K562 (cell line): ENCODE results near the gene ARMC8. TPM values are rescaled to one million over a fixed set of nuclear protein-coding genes. Genes with fewer than 3 reads are reported as not detected.

ENCODE experiments used
- BACH1 ChIP-seq: fragments of 200-800 bp; sonication (Bioruptor generic); IDR thresholded peaks from 2 replicates; pipeline ENCODE4 v1.6.1; 2016; ENCODE audit warnings: missing genetic modification characterization, missing compliant biosample characterization
- CAMTA2 ChIP-seq: fragments of 250-450 bp; sonication (Bioruptor Pico); conservative IDR thresholded peaks from 2 replicates; pipeline ENCODE4 v1.5.1; 2022
- CBFA2T2 ChIP-seq: fragments of 450-650 bp; conservative IDR thresholded peaks from 2 replicates; pipeline ENCODE4 v1.6.1; 2017; ENCODE audit warnings: mild to moderate bottlenecking
- ELF2 ChIP-seq: fragments of 250-450 bp; sonication (Bioruptor Pico); IDR thresholded peaks from 2 replicates; pipeline ENCODE4 v1.5.0; 2021; ENCODE audit warnings: mild to moderate bottlenecking
- EZH2 ChIP-seq: IDR thresholded peaks from 2 replicates; pipeline ENCODE4 v1.6.1; 2012; ENCODE audit warnings: low read depth, mild to moderate bottlenecking, inconsistent platforms, low read length, borderline replicate concordance
- MTA3 ChIP-seq: fragments of 450-650 bp; formaldehyde crosslinking; IDR thresholded peaks from 2 replicates; pipeline ENCODE4 v1.6.1; 2017; ENCODE audit warnings: mild to moderate bottlenecking, borderline replicate concordance
- PML ChIP-seq: IDR thresholded peaks from 2 replicates; pipeline ENCODE4 v1.6.1; 2012; ENCODE audit warnings: low read length, inconsistent platforms
- POLR2G ChIP-seq: fragments of 200-400 bp; formaldehyde crosslinking; IDR thresholded peaks from 2 replicates; pipeline ENCODE4 v1.6.1; 2017; ENCODE audit warnings: low read depth, mild to moderate bottlenecking, antibody characterized with exemption, low read length, moderate library complexity
- SIRT6 ChIP-seq: IDR thresholded peaks from one replicate; pipeline ENCODE4 v1.6.1; 2012; ENCODE audit warnings: low read depth, mild to moderate bottlenecking, control low read depth, inconsistent platforms, low read length, moderate library complexity
- SP2 ChIP-seq: IDR thresholded peaks from 2 replicates; pipeline ENCODE4 v1.6.1; 2011; ENCODE audit warnings: mild to moderate bottlenecking, low read depth, low read length, moderate library complexity; ENCODE audit not compliant: poor library complexity, severe bottlenecking; ENCODE audit errors: extremely low read depth
- TBL1XR1 ChIP-seq, 2 experiments: IDR thresholded peaks; 2 replicates each; pipeline ENCODE4 v1.6.1; 2012; ENCODE audit warnings: improper control_type of control experiment in 2 of 2, low read length in 2 of 2, mild to moderate bottlenecking in 1 of 2
- XRCC3 ChIP-seq: fragments of 450-650 bp; IDR thresholded peaks from 2 replicates; pipeline ENCODE4 v1.6.1; 2017; ENCODE audit warnings: mild to moderate bottlenecking, moderate library complexity
- ZC3H8 ChIP-seq: fragments of 450-650 bp; IDR thresholded peaks from 2 replicates; pipeline ENCODE4 v1.6.1; 2017
- ZFP30 ChIP-seq: fragments of 250-450 bp; sonication (Bioruptor Pico); IDR thresholded peaks from 2 replicates; pipeline ENCODE4 v1.8.0; 2022; ENCODE audit warnings: moderate library complexity, mild to moderate bottlenecking, inconsistent platforms, borderline replicate concordance
- ZNF717 ChIP-seq: fragments of 250-450 bp; sonication (Bioruptor Pico); IDR thresholded peaks from 2 replicates; pipeline ENCODE4 v1.5.0; 2021
- ZNF76 ChIP-seq: fragments of 250-450 bp; sonication (Bioruptor Pico); IDR thresholded peaks from 2 replicates; pipeline ENCODE4 v1.4.0; 2020; ENCODE audit warnings: mild to moderate bottlenecking, moderate library complexity, borderline replicate concordance
- ZNF830 ChIP-seq: fragments of 250-450 bp; sonication (Bioruptor Pico); IDR thresholded peaks from 2 replicates; pipeline ENCODE4 v1.5.0; 2021; ENCODE audit warnings: mild to moderate bottlenecking
- polyA plus RNA-seq, 8 experiments: library from polyadenylated mRNA; depleted of rRNA in 4 of 8; stranded (reverse) in 5 of 8; unstranded in 3 of 8; fragments of >200 nt; fragmentation: Nextera tagmentation in 2 of 8; fragmentation: Illumina TruSeq in 1 of 8; extraction: Ambion mirVana in 2 of 8; extraction: Trizol in 1 of 8; gene quantifications; 2 replicates each; pipeline versions ENCODE4 v1.2.1 to v1.2.3, GENCODE V29; 2011 to 2014; ENCODE audit warnings: inconsistent platforms in 1 of 8, missing spikeins in 1 of 8
- total RNA-seq, 7 experiments: library from RNA; depleted of rRNA in 6 of 7; stranded (reverse); fragments of >200 nt in 6 of 7; fragmentation: Illumina TruSeq in 2 of 7; extraction: Trizol in 2 of 7; gene quantifications; 2 replicates each; pipeline versions ENCODE4 v1.2.1 to v1.2.3, GENCODE V29; 2011 to 2021; ENCODE audit warnings: low replicate concordance in 1 of 7
- TF ChIP-seq, protein P1 (sequence below): fragments of 450-650 bp; IDR thresholded peaks from 2 replicates; pipeline ENCODE4 v1.6.1; 2018; ENCODE audit not compliant: partially characterized antibody
- TF ChIP-seq, protein P2 (sequence below): fragments of 150-350 bp; conservative IDR thresholded peaks from 2 replicates; pipeline ENCODE4 v1.6.1; 2014; ENCODE audit warnings: low read length
- TF ChIP-seq, protein P3 (sequence below): sonication (generic); formaldehyde crosslinking; IDR thresholded peaks from 2 replicates; pipeline ENCODE4 v1.8.0; 2022; ENCODE audit warnings: mild to moderate bottlenecking, missing genetic modification reagents

ARMC8 gene
- total and polyA plus RNA-seq, 9 of the 15 experiments (the other 6 are each of a cell fraction or from before 2014, with no cell fraction given) = 22.4 to 76.1 (median 37.3) TPM

DNA sequence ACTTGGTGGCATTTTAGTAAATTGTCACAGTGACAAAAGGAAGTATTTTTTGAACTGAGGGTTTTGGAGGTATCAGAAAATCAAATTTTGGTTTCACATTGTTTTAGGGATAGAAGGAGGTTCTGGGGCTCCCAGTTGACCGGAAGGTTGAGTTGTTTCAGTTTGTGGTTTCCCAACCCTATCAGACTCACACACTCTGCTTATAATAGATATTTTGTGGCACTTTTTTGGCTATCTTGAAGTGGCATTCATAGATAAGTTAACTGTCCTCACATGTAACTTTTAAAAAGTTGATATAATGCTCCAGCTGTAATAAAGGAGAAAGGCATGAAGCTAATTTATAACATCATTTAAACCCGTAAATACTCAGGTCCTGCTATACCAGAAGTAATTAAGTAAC, 12.8 kb downstream of the ARMC8 start (continued):
- TF ChIP-seq POLR2G = no peak
- no peak for TF ChIP-seq ZNF717 (CRISPR knock-in tag)
- TF ChIP-seq CAMTA2 (CRISPR knock-in tag) = no peak
- TF ChIP-seq ELF2 (CRISPR knock-in tag) = no peak
- no peak for TF ChIP-seq XRCC3
- peak in 1 of 2 experiments; percentile 87; a peak in 2 of 4 replicates for TF ChIP-seq TBL1XR1 (IDR thresholded peaks at IDR 0.05; ENCODE audit: low read length in 2 of 2)
- TF ChIP-seq, protein P1, sequence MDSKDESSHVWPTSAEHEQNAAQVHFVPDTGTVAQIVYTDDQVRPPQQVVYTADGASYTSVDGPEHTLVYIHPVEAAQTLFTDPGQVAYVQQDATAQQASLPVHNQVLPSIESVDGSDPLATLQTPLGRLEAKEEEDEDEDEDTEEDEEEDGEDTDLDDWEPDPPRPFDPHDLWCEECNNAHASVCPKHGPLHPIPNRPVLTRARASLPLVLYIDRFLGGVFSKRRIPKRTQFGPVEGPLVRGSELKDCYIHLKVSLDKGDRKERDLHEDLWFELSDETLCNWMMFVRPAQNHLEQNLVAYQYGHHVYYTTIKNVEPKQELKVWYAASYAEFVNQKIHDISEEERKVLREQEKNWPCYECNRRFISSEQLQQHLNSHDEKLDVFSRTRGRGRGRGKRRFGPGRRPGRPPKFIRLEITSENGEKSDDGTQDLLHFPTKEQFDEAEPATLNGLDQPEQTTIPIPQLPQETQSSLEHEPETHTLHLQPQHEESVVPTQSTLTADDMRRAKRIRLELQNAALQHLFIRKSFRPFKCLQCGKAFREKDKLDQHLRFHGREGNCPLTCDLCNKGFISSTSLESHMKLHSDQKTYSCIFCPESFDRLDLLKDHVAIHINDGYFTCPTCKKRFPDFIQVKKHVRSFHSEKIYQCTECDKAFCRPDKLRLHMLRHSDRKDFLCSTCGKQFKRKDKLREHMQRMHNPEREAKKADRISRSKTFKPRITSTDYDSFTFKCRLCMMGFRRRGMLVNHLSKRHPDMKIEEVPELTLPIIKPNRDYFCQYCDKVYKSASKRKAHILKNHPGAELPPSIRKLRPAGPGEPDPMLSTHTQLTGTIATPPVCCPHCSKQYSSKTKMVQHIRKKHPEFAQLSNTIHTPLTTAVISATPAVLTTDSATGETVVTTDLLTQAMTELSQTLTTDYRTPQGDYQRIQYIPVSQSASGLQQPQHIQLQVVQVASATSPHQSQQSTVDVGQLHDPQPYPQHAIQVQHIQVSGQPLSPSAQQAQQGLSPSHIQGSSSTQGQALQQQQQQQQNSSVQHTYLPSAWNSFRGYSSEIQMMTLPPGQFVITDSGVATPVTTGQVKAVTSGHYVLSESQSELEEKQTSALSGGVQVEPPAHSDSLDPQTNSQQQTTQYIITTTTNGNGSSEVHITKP = no peak
- TF ChIP-seq ZNF830 = no peak
- TF ChIP-seq PML = peak; percentile 94
- TF ChIP-seq, protein P2, sequence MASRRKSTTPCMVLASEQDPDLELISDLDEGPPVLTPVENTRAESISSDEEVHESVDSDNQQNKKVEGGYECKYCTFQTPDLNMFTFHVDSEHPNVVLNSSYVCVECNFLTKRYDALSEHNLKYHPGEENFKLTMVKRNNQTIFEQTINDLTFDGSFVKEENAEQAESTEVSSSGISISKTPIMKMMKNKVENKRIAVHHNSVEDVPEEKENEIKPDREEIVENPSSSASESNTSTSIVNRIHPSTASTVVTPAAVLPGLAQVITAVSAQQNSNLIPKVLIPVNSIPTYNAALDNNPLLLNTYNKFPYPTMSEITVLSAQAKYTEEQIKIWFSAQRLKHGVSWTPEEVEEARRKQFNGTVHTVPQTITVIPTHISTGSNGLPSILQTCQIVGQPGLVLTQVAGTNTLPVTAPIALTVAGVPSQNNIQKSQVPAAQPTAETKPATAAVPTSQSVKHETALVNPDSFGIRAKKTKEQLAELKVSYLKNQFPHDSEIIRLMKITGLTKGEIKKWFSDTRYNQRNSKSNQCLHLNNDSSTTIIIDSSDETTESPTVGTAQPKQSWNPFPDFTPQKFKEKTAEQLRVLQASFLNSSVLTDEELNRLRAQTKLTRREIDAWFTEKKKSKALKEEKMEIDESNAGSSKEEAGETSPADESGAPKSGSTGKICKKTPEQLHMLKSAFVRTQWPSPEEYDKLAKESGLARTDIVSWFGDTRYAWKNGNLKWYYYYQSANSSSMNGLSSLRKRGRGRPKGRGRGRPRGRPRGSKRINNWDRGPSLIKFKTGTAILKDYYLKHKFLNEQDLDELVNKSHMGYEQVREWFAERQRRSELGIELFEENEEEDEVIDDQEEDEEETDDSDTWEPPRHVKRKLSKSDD = no peak
- TF ChIP-seq ZC3H8 = no peak
- no peak for TF ChIP-seq SIRT6
- no peak for TF ChIP-seq ZFP30 (CRISPR knock-in tag)
- TF ChIP-seq, protein P3, sequence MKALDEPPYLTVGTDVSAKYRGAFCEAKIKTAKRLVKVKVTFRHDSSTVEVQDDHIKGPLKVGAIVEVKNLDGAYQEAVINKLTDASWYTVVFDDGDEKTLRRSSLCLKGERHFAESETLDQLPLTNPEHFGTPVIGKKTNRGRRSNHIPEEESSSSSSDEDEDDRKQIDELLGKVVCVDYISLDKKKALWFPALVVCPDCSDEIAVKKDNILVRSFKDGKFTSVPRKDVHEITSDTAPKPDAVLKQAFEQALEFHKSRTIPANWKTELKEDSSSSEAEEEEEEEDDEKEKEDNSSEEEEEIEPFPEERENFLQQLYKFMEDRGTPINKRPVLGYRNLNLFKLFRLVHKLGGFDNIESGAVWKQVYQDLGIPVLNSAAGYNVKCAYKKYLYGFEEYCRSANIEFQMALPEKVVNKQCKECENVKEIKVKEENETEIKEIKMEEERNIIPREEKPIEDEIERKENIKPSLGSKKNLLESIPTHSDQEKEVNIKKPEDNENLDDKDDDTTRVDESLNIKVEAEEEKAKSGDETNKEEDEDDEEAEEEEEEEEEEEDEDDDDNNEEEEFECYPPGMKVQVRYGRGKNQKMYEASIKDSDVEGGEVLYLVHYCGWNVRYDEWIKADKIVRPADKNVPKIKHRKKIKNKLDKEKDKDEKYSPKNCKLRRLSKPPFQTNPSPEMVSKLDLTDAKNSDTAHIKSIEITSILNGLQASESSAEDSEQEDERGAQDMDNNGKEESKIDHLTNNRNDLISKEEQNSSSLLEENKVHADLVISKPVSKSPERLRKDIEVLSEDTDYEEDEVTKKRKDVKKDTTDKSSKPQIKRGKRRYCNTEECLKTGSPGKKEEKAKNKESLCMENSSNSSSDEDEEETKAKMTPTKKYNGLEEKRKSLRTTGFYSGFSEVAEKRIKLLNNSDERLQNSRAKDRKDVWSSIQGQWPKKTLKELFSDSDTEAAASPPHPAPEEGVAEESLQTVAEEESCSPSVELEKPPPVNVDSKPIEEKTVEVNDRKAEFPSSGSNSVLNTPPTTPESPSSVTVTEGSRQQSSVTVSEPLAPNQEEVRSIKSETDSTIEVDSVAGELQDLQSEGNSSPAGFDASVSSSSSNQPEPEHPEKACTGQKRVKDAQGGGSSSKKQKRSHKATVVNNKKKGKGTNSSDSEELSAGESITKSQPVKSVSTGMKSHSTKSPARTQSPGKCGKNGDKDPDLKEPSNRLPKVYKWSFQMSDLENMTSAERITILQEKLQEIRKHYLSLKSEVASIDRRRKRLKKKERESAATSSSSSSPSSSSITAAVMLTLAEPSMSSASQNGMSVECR (CRISPR knock-in tag) = no peak
- TF ChIP-seq EZH2 = no peak
- no peak for TF ChIP-seq ZNF76 (CRISPR knock-in tag)
- TF ChIP-seq SP2 = no peak
- no peak for TF ChIP-seq MTA3
- TF ChIP-seq CBFA2T2 = peak; percentile 88
- no peak for TF ChIP-seq BACH1 (tag)
